B cell (primary cell): ENCODE measurements around the gene CFLAR. TPM values are rescaled to one million over a fixed set of nuclear protein-coding genes. Genes with fewer than 3 reads are reported as not detected.
A peak's percentile ranks its signal among the peaks of the same experiment; 100 is the strongest.

Experiments
- ATAC-seq: fragments of 200-7000 bp; cut with Tn5 transposase; one replicate; pipeline ENCODE4 v1.10.0; 2021; ENCODE audit warnings: low read depth, mild to moderate bottlenecking, moderate number of reproducible peaks, moderate library complexity
- CTCF ChIA-PET: fragments of 350-600 bp; sonication (Branson Sonifier 250); formaldehyde crosslinking; loops from one replicate; lab custom pipeline; 2021; ENCODE audit warnings: antibody characterized with exemption, inconsistent platforms; lab: Charles Lee
- POLR2A ChIA-PET: fragments of 350-600 bp; sonication (Branson Sonifier 250); formaldehyde crosslinking; loops from one replicate; lab custom pipeline; 2021; ENCODE audit warnings: antibody characterized with exemption; lab: Charles Lee
- DNase-seq: peaks from one replicate; pipeline ENCODE4 v3.0.0; 2013
- H2AFZ ChIP-seq: 2 replicates; pipeline ENCODE4 v1.6.1; 2012; ENCODE audit warnings: mild to moderate bottlenecking, low read depth, low read length; ENCODE audit not compliant: insufficient read depth, poor library complexity, severe bottlenecking
- H3K27ac ChIP-seq, 2 donors: 1 replicate in 1 of 2; 2 replicates in 1 of 2; pipeline ENCODE4 v1.5.1; 2012 to 2013; ENCODE audit warnings: low read length in 2 of 2, mild to moderate bottlenecking in 2 of 2, moderate library complexity in 1 of 2
- H3K27me3 ChIP-seq, 4 experiments: fragments of 200-600 bp in 1 of 4; sonication (generic) in 1 of 4; replicated peaks in 1 of 4; 1 replicate in 2 of 4; 2 replicates in 2 of 4; pipeline versions ENCODE4 v1.6.1 to v1.7.0; 2013 to 2016; ENCODE audit warnings: low read length in 3 of 4, mild to moderate bottlenecking in 2 of 4, mixed read lengths in 1 of 4, moderate library complexity in 1 of 4; ENCODE audit not compliant: insufficient read depth in 4 of 4, control insufficient read depth in 3 of 4; ENCODE audit errors: control extremely low read depth in 1 of 4
- H3K36me3 ChIP-seq, 2 experiments: replicated peaks in 1 of 2; 1 replicate in 1 of 2; 2 replicates in 1 of 2; pipeline versions ENCODE4 v1.6.1 to v1.7.1; 2013; ENCODE audit warnings: low read length in 1 of 2; ENCODE audit not compliant: insufficient read depth in 2 of 2, control insufficient read depth in 1 of 2; ENCODE audit errors: control extremely low read depth in 1 of 2, extremely low read depth in 1 of 2
- H3K4me1 ChIP-seq, 2 donors: fragments of 200-600 bp in 1 of 2; sonication (generic) in 1 of 2; 1 replicate in 1 of 2; 2 replicates in 1 of 2; pipeline versions ENCODE4 v1.5.1 to v1.6.1; 2013 to 2017; ENCODE audit warnings: low read length in 2 of 2; ENCODE audit not compliant: control insufficient read depth in 2 of 2, insufficient read depth in 2 of 2
- H3K4me2 ChIP-seq: replicated peaks from 2 replicates; pipeline ENCODE3; 2012; ENCODE audit warnings: mild to moderate bottlenecking, low read depth, low read length; ENCODE audit not compliant: poor library complexity, severe bottlenecking
- H3K4me3 ChIP-seq, 5 experiments: fragments of 200-600 bp in 1 of 5; sonication (generic) in 1 of 5; 1 replicate in 3 of 5; 2 replicates in 2 of 5; pipeline versions ENCODE4 v1.5.1 to v1.7.0; 2011 to 2016; ENCODE audit warnings: low read length in 4 of 5, mild to moderate bottlenecking in 4 of 5, low read depth in 2 of 5, control low read depth in 1 of 5, moderate library complexity in 1 of 5; ENCODE audit not compliant: insufficient read depth in 1 of 5; ENCODE audit errors: control extremely low read depth in 1 of 5, extremely low read depth in 1 of 5
- H3K79me2 ChIP-seq: fragments of 200-600 bp; sonication (generic); one replicate; pipeline ENCODE4 v1.6.0; 2016; ENCODE audit warnings: low read length; ENCODE audit not compliant: control insufficient read depth, insufficient read depth
- H3K9ac ChIP-seq: fragments of 200-600 bp; sonication (generic); 2 replicates; pipeline ENCODE4 v1.6.1; 2017; ENCODE audit warnings: mild to moderate bottlenecking, low read length, moderate library complexity
- H3K9me3 ChIP-seq, 3 donors: one replicate each; pipeline versions ENCODE4 v1.6.1 to v1.7.1; 2013; ENCODE audit warnings: low read length in 2 of 3; ENCODE audit not compliant: control insufficient read depth in 2 of 3, insufficient read depth in 1 of 3; ENCODE audit errors: control extremely low read depth in 1 of 3
- H4K20me1 ChIP-seq: 2 replicates; pipeline ENCODE4 v1.6.0; 2012; ENCODE audit warnings: mild to moderate bottlenecking, low read length; ENCODE audit not compliant: insufficient read depth, control insufficient read depth, poor library complexity, severe bottlenecking
- H3K27ac Mint-ChIP-seq: one replicate; pipeline ENCODE4 v1.8.0; 2021; ENCODE audit warnings: mixed read lengths
- H3K27me3 Mint-ChIP-seq: one replicate; pipeline ENCODE4 v1.8.0; 2021; ENCODE audit warnings: mixed read lengths
- H3K4me1 Mint-ChIP-seq: one replicate; pipeline ENCODE4 v1.8.0; 2021; ENCODE audit warnings: mixed read lengths
- H3K4me3 Mint-ChIP-seq: one replicate; pipeline ENCODE4 v1.8.0; 2021; ENCODE audit warnings: mixed read lengths
- H3K9me3 Mint-ChIP-seq: one replicate; pipeline ENCODE4 v1.8.0; 2022; ENCODE audit warnings: mixed read lengths; ENCODE audit not compliant: insufficient read depth
- CTCF ChIP-seq: fragments of 200-600 bp; IDR thresholded peaks from one replicate; pipeline ENCODE4 v1.8.0; 2022; ENCODE audit warnings: antibody characterized with exemption, mild to moderate bottlenecking
- EZH2 ChIP-seq: IDR thresholded peaks from 2 replicates; pipeline ENCODE4 v1.6.1; 2012; ENCODE audit warnings: borderline replicate concordance, low read depth, mild to moderate bottlenecking, moderate library complexity, low read length; ENCODE audit not compliant: insufficient read depth, poor library complexity, severe bottlenecking
- WGBS: methylation state at CpG from one replicate; pipeline ENCODE4 v1.1.5; 2013; ENCODE audit warnings: missing lambda C conversion rate; ENCODE audit not compliant: insufficient coverage; 5-methylcytosine and 5-hydroxymethylcytosine counted together
- intact Hi-C: fragments of 100-400 bp; cut with micrococcal nuclease; formaldehyde crosslinking; loops from one replicate; pipeline ENCODE4 v1.10.0; 2022
- polyA plus RNA-seq: library from polyadenylated mRNA; depleted of rRNA; stranded (reverse); fragments of >200 nt; gene quantifications from 2 replicates; pipeline ENCODE4 v1.2.3, GENCODE V29; 2012
- total RNA-seq, 2 donors: library from RNA; stranded (reverse); fragments of 120-200 nt in 1 of 2; gene quantifications; 1 replicate in 1 of 2; 2 replicates in 1 of 2; pipeline versions ENCODE4 v1.2.3 to v1.2.4, GENCODE V29; 2013 to 2022

The CFLAR gene
- total and polyA plus RNA-seq, 2 donors (not counting 1 experiment from before 2014, with no cell fraction given): 58.4 to 216 TPM

- peaks cover 0 to 7% (median 0%) of the 10 kb centered on the region in 3 donors for H3K9me3 ChIP-seq
- WGBS: 100% methylated on average over 1 of the region's 3 CpGs
- Mint-ChIP-seq H3K4me1 (peaks cover 54% of the 10 kb centered on the region), H3K27ac (peak overlapping the region; percentile 50), H3K4me3 (no peak overlapping the region), H3K27me3 (no peaks in the 10 kb centered on the region), H3K9me3 (peaks cover 3% of the 10 kb centered on the region)
- CTCF ChIA-PET: interaction anchor here (1.2 to 4.0 kb wide), 7 partner anchors 18 to 290 kb away, joined by 3 to 42 read pairs (median 5); no protein-coding TSS in a partner anchor
- POLR2A ChIA-PET: no interaction called here
- no peak overlapping the region for H3K9ac ChIP-seq
- H3K27me3 ChIP-seq: no peaks in the 10 kb centered on the region
- peaks cover 45 to 53% of the 10 kb centered on the region in 2 donors for H3K4me1 ChIP-seq
- no peak for ATAC-seq
- intact Hi-C loops: no loop called here
- no peak for DNase-seq
- no peak overlapping the region for H3K4me3 ChIP-seq
- no peak overlapping the region for H3K4me2 ChIP-seq
- peaks cover 4 to 52% of the 10 kb centered on the region in 2 experiments for H3K36me3 ChIP-seq
- no peak for TF ChIP-seq EZH2
- TF ChIP-seq CTCF: no peak
- H2AFZ ChIP-seq: no peak overlapping the region
- H3K27ac ChIP-seq: no peak overlapping the region
- H4K20me1 ChIP-seq: peaks cover 12% of the 10 kb centered on the region
- peaks cover 12% of the 10 kb centered on the region for H3K79me2 ChIP-seq
These were observed 80.0 kb downstream of the CFLAR start for GRCh38 chr2:201196003-201196402.

GRCh38 chr2:201196803-201197202, 80.8 kb downstream of the CFLAR start:
- no peak overlapping the region for H3K9ac ChIP-seq
- peaks cover 6 to 58% of the 10 kb centered on the region in 2 experiments for H3K36me3 ChIP-seq
- no CpG with 5 or more reads among the region's 1 CpG for WGBS
- DNase-seq (no peak), ATAC-seq (no peak)
- Mint-ChIP-seq H3K4me3 (no peak overlapping the region), H3K27ac (no peak overlapping the region), H3K9me3 (peaks cover 3% of the 10 kb centered on the region), H3K27me3 (no peaks in the 10 kb centered on the region), H3K4me1 (peaks cover 46% of the 10 kb centered on the region)
- H3K9me3 ChIP-seq: peaks cover 0 to 7% (median 0%) of the 10 kb centered on the region in 3 donors
- CTCF ChIA-PET: interaction anchor here (1.2 to 4.0 kb wide), 3 partner anchors 19 to 291 kb away, joined by 3 to 42 read pairs (median 15); no protein-coding TSS in a partner anchor
- H3K27ac ChIP-seq: no peak overlapping the region
- H4K20me1 ChIP-seq: peaks cover 12% of the 10 kb centered on the region
- no peak overlapping the region for H3K4me3 ChIP-seq
- no peak overlapping the region for H3K4me2 ChIP-seq
- H2AFZ ChIP-seq: no peak overlapping the region
- POLR2A ChIA-PET: no interaction called here
- peaks cover 12% of the 10 kb centered on the region for H3K79me2 ChIP-seq
- no peaks in the 10 kb centered on the region for H3K27me3 ChIP-seq
- TF ChIP-seq CTCF: no peak
- no peak for TF ChIP-seq EZH2
- intact Hi-C loops: no loop called here
- H3K4me1 ChIP-seq: peaks cover 37 to 45% of the 10 kb centered on the region in 2 donors
